ENCODE results near the gene GTF3A.

GRCh38 chr13:27449936-27450828, 25.8 kb downstream of the GTF3A start, which contains the start of gene MTIF3:
- TF ChIP-seq CTCF (IDR thresholded peaks at IDR 0.05): no peak
- no peak for TF ChIP-seq RELA (CRISPR knock-in tag; IDR thresholded peaks at IDR 0.05; ENCODE audit: borderline replicate concordance)
- no peak for TF ChIP-seq NR3C1 (CRISPR knock-in tag; conservative IDR thresholded peaks at IDR 0.05; ENCODE audit: low read depth)

Measured in WTC11 (cell line).